Measurements from ENCODE around the gene ITGB2.

DNA sequence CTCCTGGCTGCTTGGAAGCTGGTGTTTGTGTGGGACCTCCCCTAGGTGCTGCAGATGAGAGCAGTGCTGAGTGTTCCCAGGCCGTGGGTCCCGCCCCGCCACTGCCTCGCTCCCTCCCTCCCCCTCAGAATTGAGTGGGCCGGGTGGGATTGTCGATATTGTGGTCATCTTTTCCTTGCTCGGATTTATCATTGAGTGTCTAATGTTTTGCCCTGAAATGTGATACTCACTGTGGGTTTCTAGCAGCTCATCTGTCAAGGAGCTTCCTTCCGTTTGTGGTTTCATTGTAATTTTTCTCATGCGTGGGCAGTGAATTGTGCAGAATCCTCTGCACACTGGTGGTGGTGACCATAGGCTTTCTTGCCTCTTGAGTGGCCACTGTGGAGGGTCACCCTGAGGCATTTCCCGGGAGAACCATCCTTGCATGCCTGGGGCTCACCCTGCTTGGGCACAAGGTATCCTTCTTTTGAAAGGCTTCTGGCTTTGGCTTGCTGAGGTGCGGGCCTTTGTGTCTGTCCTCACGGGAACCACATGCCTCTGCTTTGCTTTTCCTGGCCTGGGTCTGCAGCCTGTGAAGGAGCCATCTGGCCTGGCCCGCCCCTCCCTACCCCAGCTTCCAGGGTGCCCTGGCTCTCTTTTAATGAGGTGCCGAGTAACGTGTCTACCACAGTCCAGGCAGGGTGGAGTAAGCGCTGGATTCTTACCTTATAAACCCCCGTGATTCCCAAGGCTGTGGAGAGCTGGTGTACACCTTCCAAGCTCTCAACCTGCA, 44.7 kb upstream of the ITGB2 start:
- TF ChIP-seq, protein P1, sequence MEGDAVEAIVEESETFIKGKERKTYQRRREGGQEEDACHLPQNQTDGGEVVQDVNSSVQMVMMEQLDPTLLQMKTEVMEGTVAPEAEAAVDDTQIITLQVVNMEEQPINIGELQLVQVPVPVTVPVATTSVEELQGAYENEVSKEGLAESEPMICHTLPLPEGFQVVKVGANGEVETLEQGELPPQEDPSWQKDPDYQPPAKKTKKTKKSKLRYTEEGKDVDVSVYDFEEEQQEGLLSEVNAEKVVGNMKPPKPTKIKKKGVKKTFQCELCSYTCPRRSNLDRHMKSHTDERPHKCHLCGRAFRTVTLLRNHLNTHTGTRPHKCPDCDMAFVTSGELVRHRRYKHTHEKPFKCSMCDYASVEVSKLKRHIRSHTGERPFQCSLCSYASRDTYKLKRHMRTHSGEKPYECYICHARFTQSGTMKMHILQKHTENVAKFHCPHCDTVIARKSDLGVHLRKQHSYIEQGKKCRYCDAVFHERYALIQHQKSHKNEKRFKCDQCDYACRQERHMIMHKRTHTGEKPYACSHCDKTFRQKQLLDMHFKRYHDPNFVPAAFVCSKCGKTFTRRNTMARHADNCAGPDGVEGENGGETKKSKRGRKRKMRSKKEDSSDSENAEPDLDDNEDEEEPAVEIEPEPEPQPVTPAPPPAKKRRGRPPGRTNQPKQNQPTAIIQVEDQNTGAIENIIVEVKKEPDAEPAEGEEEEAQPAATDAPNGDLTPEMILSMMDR (IDR thresholded peaks at IDR 0.05; ENCODE audit: low read depth, low read length): no peak
- no peak for TF ChIP-seq EZH2phosphoT487 (IDR thresholded peaks at IDR 0.05; ENCODE audit: low read depth)

All from OCI-LY3 (cell line).